WERI-Rb-1 (cell line): ENCODE measurements around the gene HMCN2.
"Not testable (repeated sequence)": the region's sequence is repeated elsewhere in the genome, so short reads cannot be mapped to it uniquely, and the experiment has no call there.

Source experiments
- DNase-seq: peaks from one replicate; pipeline ENCODE4 v3.0.0-alpha.2; 2020
- H3K27ac ChIP-seq: fragments of 250-450 bp; sonication (Bioruptor Pico); 2 replicates; pipeline ENCODE4 v1.5.1; 2020; ENCODE audit warnings: mild to moderate bottlenecking, moderate library complexity
- H3K27me3 ChIP-seq: fragments of 250-450 bp; sonication (Bioruptor Pico); 2 replicates; pipeline ENCODE4 v1.5.1; 2021; ENCODE audit warnings: mild to moderate bottlenecking, low read depth, moderate library complexity; ENCODE audit not compliant: insufficient read depth, severe bottlenecking
- H3K36me3 ChIP-seq: fragments of 250-450 bp; sonication (Bioruptor Pico); 2 replicates; pipeline ENCODE4 v1.5.1; 2020; ENCODE audit warnings: mild to moderate bottlenecking, moderate library complexity
- H3K4me3 ChIP-seq: 2 replicates; pipeline ENCODE4 v1.5.1; 2011; ENCODE audit warnings: low read depth, mild to moderate bottlenecking, control low read depth, low read length
- H3K9me3 ChIP-seq: fragments of 250-450 bp; sonication (Bioruptor Pico); 2 replicates; pipeline ENCODE4 v1.5.1; 2021; ENCODE audit warnings: mild to moderate bottlenecking, moderate library complexity; ENCODE audit not compliant: severe bottlenecking
- CTCF ChIP-seq: IDR thresholded peaks from 2 replicates; pipeline ENCODE4 v1.5.1; 2011; ENCODE audit warnings: low read depth, mild to moderate bottlenecking, control low read depth, inconsistent platforms, low read length

Gene HMCN2

GRCh38 chr9:130337318-130337717 is 71.8 kb downstream of the HMCN2 start:
- H3K27ac ChIP-seq = peak overlapping the region; percentile 57
- no peak overlapping the region for H3K4me3 ChIP-seq
- no peaks in the 10 kb centered on the region for H3K27me3 ChIP-seq
- H3K36me3 ChIP-seq = no peaks in the 10 kb centered on the region
- TF ChIP-seq CTCF = no peak
- no peak for DNase-seq
- no peaks in the 10 kb centered on the region for H3K9me3 ChIP-seq

GRCh38 chr9:130337784-130338380 is 72.3 kb downstream of the HMCN2 start:
- no peak for TF ChIP-seq CTCF
- H3K9me3 ChIP-seq = no peaks in the 10 kb centered on the region
- H3K27ac ChIP-seq = no peak overlapping the region
- H3K36me3 ChIP-seq = no peaks in the 10 kb centered on the region
- DNase-seq = no peak
- no peak overlapping the region for H3K4me3 ChIP-seq
- H3K27me3 ChIP-seq = no peaks in the 10 kb centered on the region

- not testable (repeated sequence) for H3K27me3 ChIP-seq, DNase-seq, H3K27ac ChIP-seq, H3K4me3 ChIP-seq, H3K9me3 ChIP-seq, H3K36me3 ChIP-seq
Observed at GRCh38 chr9:130338891-130339290, 73.3 kb downstream of the HMCN2 start.

- no peak for DNase-seq
- no peaks in the 10 kb centered on the region for H3K27me3 ChIP-seq
- no peak overlapping the region for H3K27ac ChIP-seq
- no peaks in the 10 kb centered on the region for H3K9me3 ChIP-seq
- no peaks in the 10 kb centered on the region for H3K36me3 ChIP-seq
- no peak for TF ChIP-seq CTCF
- H3K4me3 ChIP-seq = no peak overlapping the region
Observed at GRCh38 chr9:130339306-130339705, 73.7 kb downstream of the HMCN2 start.

GRCh38 chr9:130340011-130340410 is 74.5 kb downstream of the HMCN2 start:
- no peak overlapping the region for H3K27ac ChIP-seq
- no peaks in the 10 kb centered on the region for H3K27me3 ChIP-seq
- H3K4me3 ChIP-seq = no peak overlapping the region
- H3K36me3 ChIP-seq = no peaks in the 10 kb centered on the region
- no peak for TF ChIP-seq CTCF
- DNase-seq = no peak
- H3K9me3 ChIP-seq = no peaks in the 10 kb centered on the region

GRCh38 chr9:130340557-130340956 is 75.0 kb downstream of the HMCN2 start:
- not testable (repeated sequence) for H3K27ac ChIP-seq, H3K27me3 ChIP-seq, DNase-seq, H3K4me3 ChIP-seq, H3K9me3 ChIP-seq, H3K36me3 ChIP-seq

- Histone ChIP-seq H3K27ac (no peak overlapping the region), H3K36me3 (no peaks in the 10 kb centered on the region), H3K9me3 (no peaks in the 10 kb centered on the region), H3K27me3 (no peaks in the 10 kb centered on the region), H3K4me3 (no peak overlapping the region)
- TF ChIP-seq CTCF = no peak
- DNase-seq = no peak
Observed at GRCh38 chr9:130341128-130341527, 75.6 kb downstream of the HMCN2 start.
